Adipose tissue (tissue), 3 donors: ENCODE measurements around the gene PRM1. TPM values are rescaled to one million over a fixed set of nuclear protein-coding genes. Genes with fewer than 3 reads are reported as not detected.
"Not testable (repeated sequence)": the region's sequence is repeated elsewhere in the genome, so short reads cannot be mapped to it uniquely, and the experiment has no call there.

ENCODE experiments used
- H3K27ac ChIP-seq: one replicate; pipeline ENCODE4 v1.5.1; 2013; ENCODE audit warnings: low read depth, low read length
- WGBS, 3 donors: extraction: QIAGEN DNeasy Blood & Tissue Kit; methylation state at CpG; one replicate each; pipeline ENCODE4 v1.1.7; 2013; 5-methylcytosine and 5-hydroxymethylcytosine counted together
- polyA plus RNA-seq, 3 donors: library from polyadenylated mRNA; stranded (reverse); fragments of 200-250 nt; gene quantifications; one replicate each; pipeline ENCODE4 v1.2.3, GENCODE V29; 2013
- donor health status: healthy with polysubstance abuse.
- donor health status: Bipolar disorder and iron deficiency.
- donor health status: healthy.

Gene PRM1
- polyA plus RNA-seq, 3 donors = not detected

GRCh38 chr16:11301645-11302501, 20.7 kb upstream of the PRM1 start:
- 68 to 76% (median 76%) methylated on average over 4 of the region's 4 CpGs for WGBS, 3 donors
- H3K27ac ChIP-seq = no peak overlapping the region

- H3K27ac ChIP-seq = no peak overlapping the region
- 84 to 96% (median 92%) methylated on average over 7 of the region's 7 CpGs for WGBS, 3 donors
Measured at GRCh38 chr16:11300560-11300892, 19.4 kb upstream of the PRM1 start.

- WGBS, 3 donors = 79 to 85% (median 85%) methylated on average over 6 of the region's 6 CpGs
- H3K27ac ChIP-seq = no peak overlapping the region
Measured at GRCh38 chr16:11299865-11300559, 18.9 kb upstream of the PRM1 start.

- WGBS, 3 donors = 80 to 90% (median 84%) methylated on average over 13 of the region's 13 CpGs
- H3K27ac ChIP-seq = not testable (repeated sequence)
Measured at GRCh38 chr16:11298950-11299547, 17.9 kb upstream of the PRM1 start.

GRCh38 chr16:11298143-11298900, 17.2 kb upstream of the PRM1 start:
- 83 to 94% (median 93%) methylated on average over 5 of the region's 5 CpGs for WGBS, 3 donors
- no peak overlapping the region for H3K27ac ChIP-seq

GRCh38 chr16:11297492-11298142, 16.5 kb upstream of the PRM1 start:
- 16 to 19% (median 17%) methylated on average over 17 to 19 of the region's 19 CpGs for WGBS, 3 donors

GRCh38 chr16:11296706-11297491, 15.8 kb upstream of the PRM1 start:
- 21 to 60% (median 58%) methylated on average over 10 of the region's 10 CpGs for WGBS, 3 donors
- H3K27ac ChIP-seq = no peak overlapping the region

More at GRCh38 chr16:11297492-11298142, 16.5 kb upstream of the PRM1 start:
- H3K27ac ChIP-seq = no peak overlapping the region

- whole genome bisulfite sequencing, 3 donors = 80 to 85% (median 83%) methylated on average over 3 of the region's 3 CpGs
- H3K27ac ChIP-seq = no peak overlapping the region
Measured at GRCh38 chr16:11296351-11296705, 15.2 kb upstream of the PRM1 start.

- 94 to 96% (median 95%) methylated on average over 4 of the region's 4 CpGs for WGBS, 3 donors
- H3K27ac ChIP-seq = no peak overlapping the region
Measured at GRCh38 chr16:11295672-11296071, 14.5 kb upstream of the PRM1 start.

- 87 to 95% (median 90%) methylated on average over 7 of the region's 7 CpGs for WGBS, 3 donors
- no peak overlapping the region for H3K27ac ChIP-seq
Measured at GRCh38 chr16:11292076-11292748, 11.1 kb upstream of the PRM1 start.

GRCh38 chr16:11291091-11291703, 10.1 kb upstream of the PRM1 start:
- no peak overlapping the region for H3K27ac ChIP-seq
- WGBS, 3 donors = 77 to 80% (median 79%) methylated on average over 10 of the region's 10 CpGs

- H3K27ac ChIP-seq = no peak overlapping the region
- WGBS, 3 donors = 90 to 95% (median 95%) methylated on average over 8 of the region's 8 CpGs
Measured at GRCh38 chr16:11290102-11290893, 9.2 kb upstream of the PRM1 start.

GRCh38 chr16:11289696-11290095, 8.6 kb upstream of the PRM1 start:
- H3K27ac ChIP-seq = not testable (repeated sequence)
- 78 to 90% (median 83%) methylated on average over 4 of the region's 4 CpGs for WGBS, 3 donors

GRCh38 chr16:11289202-11289601, 8.1 kb upstream of the PRM1 start:
- WGBS, 3 donors = 89 to 98% (median 97%) methylated on average over 2 of the region's 2 CpGs

GRCh38 chr16:11285842-11286241, 4.7 kb upstream of the PRM1 start:
- WGBS, 3 donors = 81 to 91% (median 85%) methylated on average over 2 of the region's 2 CpGs
- no peak overlapping the region for H3K27ac ChIP-seq

More at GRCh38 chr16:11289202-11289601, 8.1 kb upstream of the PRM1 start:
- no peak overlapping the region for H3K27ac ChIP-seq

GRCh38 chr16:11283820-11284248, 2.7 kb upstream of the PRM1 start:
- no peak overlapping the region for H3K27ac ChIP-seq

More at GRCh38 chr16:11283820-11284248, 2.7 kb upstream of the PRM1 start:
- 52 to 82% (median 63%) methylated on average over 3 to 4 of the region's 4 CpGs for WGBS, 3 donors
